ENCODE measurements around the gene SDHAF2. TPM values are rescaled to one million over a fixed set of nuclear protein-coding genes. Genes with fewer than 3 reads are reported as not detected.
"Not testable (repeated sequence)": the region's sequence is repeated elsewhere in the genome, so short reads cannot be mapped to it uniquely, and the experiment has no call there.

SDHAF2 gene
- total RNA-seq, 1 donor from 2014 or later: 24.9 TPM

DNA sequence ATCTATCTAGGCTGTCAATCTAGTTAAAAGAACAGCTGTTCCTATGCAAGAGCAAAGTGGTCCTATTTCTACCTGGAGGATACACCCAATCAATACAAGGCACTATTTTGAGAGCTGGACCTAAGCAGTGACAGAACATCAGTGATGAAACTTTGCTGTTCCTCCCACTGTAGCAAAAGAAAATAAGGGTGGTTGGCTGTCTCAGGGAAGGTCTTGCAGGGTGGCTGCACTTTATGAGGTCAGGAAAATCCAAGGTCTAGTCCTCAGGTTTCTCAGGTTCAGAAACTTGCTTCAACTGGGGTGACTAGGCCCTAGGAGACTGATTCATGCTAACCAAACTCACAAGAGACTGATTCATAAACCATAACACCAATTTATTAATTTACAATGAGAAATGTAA lies 11.8 kb upstream of the SDHAF2 start:
- DNase-seq (ENCODE audit: low spot score) (no peak), ATAC-seq (no peak)
- intact Hi-C loops (cut with DNase I): no loop called here

DNA sequence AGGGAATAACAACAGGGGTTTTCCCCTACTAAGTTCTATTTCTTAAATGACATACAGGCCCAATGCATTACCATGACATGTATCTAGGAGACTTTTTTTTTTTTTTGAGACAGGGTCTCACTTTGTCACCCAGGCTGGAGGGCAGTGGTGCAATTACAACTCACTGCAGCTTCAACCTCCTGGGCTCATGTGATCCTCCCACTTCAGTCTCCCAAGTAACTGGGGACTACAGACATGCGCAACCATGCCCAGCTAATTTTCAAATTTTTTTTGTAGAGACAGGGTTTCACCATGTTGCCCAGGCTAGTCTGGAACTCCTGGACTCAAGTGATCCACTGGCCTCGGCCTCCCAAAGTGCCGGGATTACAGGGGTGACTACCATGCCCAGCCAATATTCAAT lies 7.7 kb upstream of the SDHAF2 start:
- ATAC-seq: no peak
- intact Hi-C loops (cut with DNase I): no loop called here
- no peak for DNase-seq (ENCODE audit: low spot score)

DNA sequence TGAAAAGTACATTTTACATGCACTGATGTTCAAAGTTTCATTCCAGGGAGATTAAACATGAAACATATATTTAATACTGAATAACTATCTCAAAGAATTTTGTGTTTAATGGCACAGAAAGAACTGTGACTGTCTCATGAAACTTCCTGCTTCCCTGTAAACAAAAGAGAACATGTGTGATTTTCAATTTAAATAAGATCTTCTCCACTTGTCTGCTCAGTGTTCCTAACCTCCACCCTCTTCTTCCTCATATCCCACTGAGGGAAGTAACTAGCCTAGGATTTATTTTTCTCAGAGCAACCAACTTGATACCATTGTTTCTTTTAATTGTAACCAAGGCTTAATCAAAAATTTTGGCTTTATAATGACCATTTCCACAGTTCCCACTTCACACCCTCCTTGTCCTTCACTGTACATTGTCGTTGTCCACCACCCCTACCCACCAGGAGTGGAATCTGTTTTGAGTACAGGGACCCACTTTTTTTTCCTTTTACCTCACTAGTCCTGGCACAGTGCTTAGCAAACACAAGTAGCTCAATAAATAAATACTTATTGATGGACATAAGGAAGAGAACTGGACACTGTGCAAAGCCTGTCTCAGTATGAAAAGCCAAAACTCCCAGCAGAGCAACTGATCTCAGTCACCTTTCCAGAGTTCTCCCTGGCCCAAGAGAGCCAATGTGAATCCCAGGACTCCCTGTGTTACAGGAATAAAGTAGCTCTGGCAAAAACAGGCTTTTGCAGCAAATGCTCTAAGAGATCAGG lies 4.4 kb upstream of the SDHAF2 start:
- ATAC-seq: no peak
- intact Hi-C loops (cut with DNase I): no loop called here
- DNase-seq (ENCODE audit: low spot score): no peak

DNA sequence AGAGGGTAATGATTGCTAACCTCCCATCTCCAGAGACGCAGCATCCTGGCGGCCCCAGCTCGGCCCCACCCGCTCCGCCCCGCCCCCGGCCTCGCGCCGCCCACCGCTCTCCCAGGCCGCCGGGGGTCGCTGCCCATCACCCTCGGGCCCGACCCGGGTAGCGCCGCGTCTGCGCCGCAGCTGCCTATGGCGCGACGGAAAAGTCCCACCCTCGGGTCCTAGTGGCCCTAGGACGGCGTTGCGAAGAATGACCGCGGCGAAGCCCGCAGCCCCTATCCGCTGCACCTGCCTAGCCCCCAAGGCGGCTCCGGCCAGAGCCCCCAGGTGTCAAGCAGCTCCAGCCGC lies 606 bp upstream of the SDHAF2 start:
- intact Hi-C loops (cut with DNase I): no loop called here
- ATAC-seq: peak; percentile 66
- peak; percentile 74 for DNase-seq (ENCODE audit: low spot score)

DNA sequence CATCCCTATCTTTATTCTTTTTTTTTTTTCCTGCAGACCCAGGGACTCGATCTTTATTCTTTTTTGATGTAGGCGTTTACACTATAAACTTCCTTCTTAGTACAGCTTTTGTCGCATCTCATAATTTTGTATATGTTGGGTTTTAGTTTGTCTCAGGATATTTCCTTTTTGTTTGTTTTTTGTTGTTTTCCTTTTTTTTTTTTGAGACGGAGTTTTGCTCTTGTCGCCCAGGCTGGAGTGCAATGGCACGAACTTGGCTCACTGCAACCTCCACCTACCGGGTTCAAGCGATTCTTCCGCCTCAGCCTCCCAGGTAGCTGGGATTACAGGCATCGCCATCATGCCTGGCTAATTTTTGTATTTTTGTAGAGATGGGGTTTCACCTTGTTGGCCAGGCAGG lies 915 bp downstream of the SDHAF2 start:
- intact Hi-C loops (cut with DNase I); ATAC-seq; DNase-seq (ENCODE audit: low spot score): not testable (repeated sequence)

DNA sequence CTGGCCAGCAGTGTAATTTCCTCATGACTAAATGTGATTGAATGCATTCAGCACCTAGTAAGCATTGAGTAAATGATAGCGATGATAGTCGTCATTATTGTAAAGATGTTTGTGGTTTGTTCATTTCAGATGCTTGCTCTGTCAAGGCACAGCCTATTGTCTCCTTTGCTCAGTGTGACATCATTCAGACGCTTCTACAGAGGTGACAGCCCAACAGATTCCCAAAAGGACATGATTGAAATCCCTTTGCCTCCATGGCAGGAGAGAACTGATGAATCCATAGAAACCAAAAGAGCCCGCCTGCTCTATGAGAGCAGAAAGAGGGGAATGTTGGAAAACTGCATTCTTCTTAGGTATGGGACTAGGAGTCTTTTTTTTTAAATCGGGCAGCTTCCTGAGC lies 7.6 kb downstream of the SDHAF2 start:
- DNase-seq (ENCODE audit: low spot score) (no peak), ATAC-seq (no peak)
- intact Hi-C loops (cut with DNase I): no loop called here

DNA sequence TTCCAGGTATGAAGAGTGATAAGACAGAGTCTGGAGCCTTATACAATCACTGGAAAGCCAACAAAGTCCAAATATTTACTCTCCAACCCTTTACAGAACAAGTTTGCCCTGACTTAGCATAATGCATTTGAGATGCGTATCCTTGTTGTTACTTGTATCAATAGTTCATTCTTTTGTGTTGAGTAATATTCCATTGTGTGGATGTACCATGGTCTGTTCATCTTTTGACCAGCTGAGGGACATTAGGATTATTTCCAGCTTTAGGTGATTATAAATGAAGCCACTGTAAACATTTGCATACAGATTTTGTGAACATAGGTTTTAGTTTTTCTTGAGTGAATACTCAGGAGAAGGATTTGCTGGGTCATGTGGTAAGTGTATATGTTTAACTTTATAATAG lies 9.7 kb downstream of the SDHAF2 start:
- ATAC-seq (no peak), DNase-seq (ENCODE audit: low spot score) (no peak)
- intact Hi-C loops (cut with DNase I): loop anchor here (10.0 kb wide), 1 partner anchor 195 kb away; no protein-coding TSS in a partner anchor

DNA sequence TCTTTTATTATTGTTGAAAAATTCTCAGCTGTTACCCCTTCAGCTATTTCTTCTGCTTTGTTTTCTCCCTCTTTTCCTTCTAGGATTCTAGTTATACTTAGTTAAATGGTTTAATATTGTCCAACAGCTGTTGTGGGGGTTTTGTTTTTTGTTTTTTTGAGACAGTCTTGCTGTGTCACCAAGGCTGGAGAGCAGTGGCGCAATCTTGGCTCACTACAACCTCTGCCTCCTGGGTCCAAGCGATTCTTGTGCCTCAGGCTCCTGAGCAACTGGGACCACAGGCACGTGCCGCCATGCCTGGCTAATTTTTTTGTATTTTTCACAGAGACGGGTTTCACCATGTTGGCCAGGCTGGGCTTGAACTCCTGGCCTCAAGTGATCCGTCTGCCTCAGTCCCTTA lies 12.7 kb downstream of the SDHAF2 start:
- no peak for ATAC-seq
- intact Hi-C loops (cut with DNase I): loop anchor here (10.0 kb wide), 1 partner anchor 192 kb away; no protein-coding TSS in a partner anchor
- DNase-seq (ENCODE audit: low spot score): no peak

DNA sequence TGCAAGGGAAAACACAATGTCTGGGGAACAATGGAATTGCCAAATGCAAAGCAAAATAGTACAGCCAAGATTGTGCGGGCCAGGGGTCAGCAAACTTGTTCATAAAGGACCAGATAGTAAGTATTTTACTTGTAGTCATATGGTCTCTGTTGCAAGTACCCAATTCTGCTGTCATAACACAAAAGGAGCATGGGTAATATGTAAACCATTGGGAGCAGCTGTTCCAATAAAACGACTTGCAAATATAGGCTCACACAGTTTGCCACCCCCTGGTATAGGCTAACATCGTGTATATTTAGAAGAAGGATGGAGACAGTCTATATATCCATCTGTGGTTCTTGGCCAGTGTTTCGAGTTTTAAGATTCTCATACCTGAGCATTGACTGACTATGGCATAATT lies 15.6 kb downstream of the SDHAF2 start:
- no peak for ATAC-seq
- DNase-seq (ENCODE audit: low spot score): no peak
- intact Hi-C loops (cut with DNase I): loop anchor here (10.0 kb wide), 1 partner anchor 189 kb away; no protein-coding TSS in a partner anchor

DNA sequence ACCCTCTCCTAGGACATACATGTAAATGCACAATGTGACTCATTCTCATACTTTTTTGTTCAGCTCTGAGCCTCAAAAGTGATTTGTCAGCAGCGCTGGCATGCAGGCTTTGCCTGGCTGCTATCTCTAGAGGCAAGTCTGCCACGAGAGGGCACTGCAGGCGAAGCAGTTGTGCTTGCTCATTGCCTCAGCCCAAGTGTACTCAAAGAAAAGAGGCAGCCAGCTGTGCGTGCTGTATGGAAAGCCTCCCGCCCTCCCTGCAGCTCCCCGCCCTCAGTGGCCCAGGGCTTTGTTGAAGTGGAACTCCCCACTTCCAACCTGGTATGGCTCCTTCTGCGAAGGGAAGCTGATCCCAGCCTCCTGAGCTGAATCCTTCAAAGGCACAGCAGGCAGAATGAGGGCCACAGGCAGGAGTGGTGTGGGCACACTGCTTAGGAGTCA lies 16.3 kb downstream of the SDHAF2 start:
- DNase-seq (ENCODE audit: low spot score) (peak; percentile 95), ATAC-seq (peak; percentile 96)
- intact Hi-C loops (cut with DNase I): loop anchor here (10.0 kb wide), 1 partner anchor 189 kb away; no protein-coding TSS in a partner anchor

DNA sequence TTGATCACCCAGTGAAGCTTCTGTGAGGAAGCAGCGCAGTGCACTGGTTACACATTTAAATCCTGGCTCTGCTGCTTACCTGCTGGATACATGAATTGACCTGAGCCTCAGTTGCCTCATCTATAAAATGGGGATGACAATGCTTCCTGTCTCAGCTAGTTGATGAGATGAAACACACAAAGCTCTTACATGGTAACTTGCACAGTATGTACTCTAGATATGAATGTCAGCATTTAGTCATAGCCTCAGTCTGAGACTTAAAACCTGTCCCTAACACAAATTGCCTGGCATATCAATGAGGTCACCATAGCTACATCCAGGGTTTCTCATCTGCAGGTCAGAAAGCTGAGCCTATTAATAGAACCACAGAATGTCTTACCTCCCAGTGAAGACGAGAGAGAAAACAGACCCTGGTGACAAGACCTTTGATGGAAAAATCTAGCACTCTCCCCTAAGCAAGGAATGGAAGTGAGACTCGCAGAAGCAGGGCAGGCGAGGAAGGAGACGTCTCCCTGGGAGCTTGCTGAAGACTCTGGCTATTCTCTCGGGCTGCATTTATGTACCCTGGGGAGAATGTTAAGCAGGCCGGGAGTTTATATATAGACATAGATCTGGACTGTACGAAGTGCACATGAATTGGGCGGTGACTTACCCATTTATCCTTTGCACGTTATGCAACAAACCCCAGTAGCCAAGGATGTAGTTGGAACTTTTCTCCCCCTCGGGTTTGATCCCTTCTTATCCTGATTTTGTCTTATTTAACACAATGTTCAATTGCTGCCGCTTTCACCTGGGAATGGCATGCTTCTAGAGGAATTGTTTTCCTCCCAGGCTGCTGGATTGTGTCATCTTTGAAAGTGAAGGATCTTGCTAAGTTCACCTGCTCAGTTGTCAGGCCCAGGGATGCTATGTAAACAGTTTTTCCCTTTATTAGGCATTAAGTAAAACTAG lies 18.0 kb downstream of the SDHAF2 start:
- DNase-seq (ENCODE audit: low spot score) (no peak), ATAC-seq (no peak)
- intact Hi-C loops (cut with DNase I): loop anchor here (10.0 kb wide), 1 partner anchor 187 kb away; no protein-coding TSS in a partner anchor

DNA sequence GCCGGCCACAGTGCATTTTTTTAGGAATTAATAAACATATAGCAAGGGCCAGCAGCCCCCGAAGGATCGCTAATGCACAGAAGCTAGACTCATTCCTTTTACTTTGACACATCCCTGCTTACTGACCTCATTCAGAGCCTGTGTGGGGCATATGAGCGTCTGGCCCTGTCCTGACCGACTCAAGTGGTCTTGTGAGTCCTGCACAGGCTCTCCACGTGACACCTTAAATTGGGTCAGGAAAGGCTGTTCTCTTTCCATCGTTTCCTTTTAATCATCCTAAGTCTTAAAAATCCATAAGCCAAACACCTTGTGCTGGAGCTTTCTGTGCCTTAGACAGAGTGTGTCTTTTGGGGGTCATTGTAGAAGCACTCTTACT lies 18.6 kb downstream of the SDHAF2 start:
- no peak for ATAC-seq
- DNase-seq (ENCODE audit: low spot score): no peak
- intact Hi-C loops (cut with DNase I): loop anchor here (10.0 kb wide), 1 partner anchor 186 kb away; no protein-coding TSS in a partner anchor

DNA sequence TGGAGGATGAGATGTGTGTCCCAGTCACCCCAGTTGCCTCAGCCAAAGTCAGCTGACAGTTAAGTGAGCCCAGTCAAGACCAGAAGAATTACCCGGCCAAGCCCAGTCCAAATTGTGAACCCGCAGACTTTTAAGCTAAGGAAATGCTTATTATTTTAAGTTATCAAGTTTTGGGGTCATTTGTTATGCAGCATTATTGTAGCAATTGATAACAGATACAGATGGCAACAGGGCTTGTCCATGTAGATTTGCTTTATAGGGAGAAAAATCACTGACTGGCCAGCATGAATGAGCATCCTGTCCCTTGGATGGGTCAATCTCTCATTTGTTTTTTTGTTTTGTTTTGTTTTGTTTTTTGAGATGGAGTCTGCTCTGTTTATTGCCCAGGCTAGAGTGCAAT lies 22.9 kb downstream of the SDHAF2 start:
- DNase-seq (ENCODE audit: low spot score): no peak
- ATAC-seq: no peak
- intact Hi-C loops (cut with DNase I): no loop called here

DNA sequence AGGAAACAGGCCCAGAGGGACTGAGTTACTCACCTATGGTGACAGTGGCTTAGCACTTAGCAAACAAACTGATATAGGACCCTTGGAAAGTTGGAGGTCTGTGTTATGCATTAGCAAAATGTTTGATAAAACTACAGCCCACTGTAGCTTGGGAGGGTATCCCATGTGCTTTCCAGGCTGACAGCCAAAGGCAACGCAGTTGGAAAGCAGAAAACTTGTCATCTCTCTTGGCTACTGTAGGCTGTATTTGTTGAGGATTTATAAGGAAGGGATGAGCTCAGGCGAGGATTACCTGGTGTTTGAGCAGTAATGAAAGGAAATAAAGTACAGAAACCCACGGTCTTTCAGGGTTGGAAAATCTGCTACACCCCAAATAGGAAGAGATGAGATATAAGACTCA lies 23.8 kb downstream of the SDHAF2 start:
- intact Hi-C loops (cut with DNase I): no loop called here
- DNase-seq (ENCODE audit: low spot score): no peak
- ATAC-seq: peak; percentile 44

DNA sequence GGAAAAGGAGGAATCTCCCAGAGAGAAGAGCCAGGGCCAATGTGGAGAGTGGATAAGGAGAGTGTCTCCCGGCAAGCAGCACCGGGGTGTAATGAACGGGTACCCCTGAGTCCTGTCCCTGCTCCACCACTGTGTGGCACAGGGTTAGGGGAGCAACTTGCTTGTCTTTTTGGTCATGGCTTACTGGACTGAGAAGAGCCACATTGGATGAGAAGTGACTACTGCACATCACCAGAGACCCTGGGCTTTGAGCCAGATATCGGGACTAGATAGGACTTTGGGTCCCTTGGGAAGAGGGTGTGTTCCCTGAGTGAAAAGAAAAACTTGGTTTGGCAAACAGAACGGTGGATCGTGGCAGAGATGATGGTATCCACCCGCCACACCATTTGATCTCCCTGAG lies 24.6 kb downstream of the SDHAF2 start:
- intact Hi-C loops (cut with DNase I): no loop called here
- DNase-seq (ENCODE audit: low spot score) (no peak), ATAC-seq (no peak)

DNA sequence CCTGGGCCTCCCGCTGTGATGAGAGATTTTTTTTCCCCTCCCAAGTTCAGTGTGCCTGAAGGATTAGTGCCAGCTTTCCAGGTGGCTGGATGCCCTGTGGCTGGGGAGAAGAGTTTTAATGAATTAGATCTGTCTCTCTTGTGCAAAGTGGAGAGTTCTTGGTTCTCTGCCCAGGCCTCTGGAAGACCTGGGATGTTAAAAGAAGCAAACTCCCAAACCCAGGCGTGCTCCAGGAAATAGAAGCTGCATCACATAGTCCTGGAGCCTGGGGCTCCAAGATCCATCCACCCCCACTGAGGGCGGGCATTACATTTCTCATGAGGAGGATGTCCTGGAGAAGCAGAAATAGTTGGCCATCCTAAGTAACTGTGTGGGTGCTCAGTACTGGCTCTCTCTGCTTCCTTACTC lies 30.6 kb downstream of the SDHAF2 start:
- DNase-seq (ENCODE audit: low spot score): no peak
- peak; percentile 87 for ATAC-seq
- intact Hi-C loops (cut with DNase I): no loop called here

DNA sequence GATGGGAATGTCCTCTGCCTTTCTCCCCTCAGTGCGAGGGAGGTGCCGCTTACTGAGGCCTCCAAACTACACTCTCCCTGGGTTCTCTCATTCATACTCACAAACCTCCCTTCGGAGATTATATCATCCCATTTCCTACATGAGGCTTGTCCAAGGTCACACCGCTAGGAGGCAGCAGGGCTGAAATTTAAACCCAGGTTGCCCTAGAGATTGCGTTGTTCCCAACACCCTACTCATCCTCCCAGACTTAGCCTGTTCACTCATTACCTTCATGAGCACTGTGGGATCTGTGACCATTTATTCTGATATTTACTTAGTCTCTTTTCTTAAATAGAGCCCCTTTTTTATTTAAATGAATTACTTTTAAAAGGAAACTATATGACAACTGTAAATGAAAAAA lies 31.1 kb downstream of the SDHAF2 start:
- DNase-seq (ENCODE audit: low spot score) (no peak), ATAC-seq (peak; percentile 45)
- intact Hi-C loops (cut with DNase I): no loop called here

DNA sequence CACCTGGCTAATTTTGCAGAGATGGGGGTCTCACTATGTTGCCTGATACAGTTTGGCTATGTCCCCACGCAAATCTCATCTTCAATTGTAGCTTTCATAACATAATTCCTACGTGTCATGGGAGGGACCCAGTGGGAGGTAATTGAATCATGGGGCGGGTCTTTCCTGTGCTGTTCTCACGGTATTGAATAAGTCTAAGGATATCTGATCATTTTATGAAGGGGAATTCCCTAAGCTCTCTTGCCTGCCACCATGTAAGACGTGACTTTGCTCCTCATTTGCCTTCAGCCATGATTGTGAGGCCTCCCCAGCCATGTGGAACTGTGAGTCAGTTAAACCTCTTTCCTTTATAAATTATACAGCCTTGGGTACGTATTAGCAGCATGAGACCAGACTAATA lies 37.7 kb downstream of the SDHAF2 start:
- intact Hi-C loops (cut with DNase I); ATAC-seq; DNase-seq (ENCODE audit: low spot score): not testable (repeated sequence)

DNA sequence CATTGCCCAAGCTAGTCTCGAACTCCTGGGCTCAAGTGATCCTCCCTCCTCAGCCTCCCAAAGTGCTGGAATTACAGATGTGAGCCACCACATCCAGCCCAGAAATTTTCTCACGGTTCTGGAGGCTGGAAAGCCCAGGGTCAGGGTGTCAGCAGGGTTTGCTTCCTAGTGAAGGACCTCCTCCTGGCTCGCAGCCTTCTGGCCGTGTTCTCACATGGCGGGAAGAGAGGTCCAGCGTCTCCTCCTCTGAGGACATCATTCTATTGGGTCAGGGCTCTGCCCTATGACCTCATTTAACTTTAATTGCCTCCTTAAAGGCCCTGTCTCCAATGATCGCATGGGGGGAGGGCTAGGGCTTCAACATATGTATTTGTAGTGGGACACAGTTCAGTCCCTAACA lies 38.1 kb downstream of the SDHAF2 start:
- no peak for DNase-seq (ENCODE audit: low spot score)
- intact Hi-C loops (cut with DNase I): no loop called here
- ATAC-seq: no peak

DNA sequence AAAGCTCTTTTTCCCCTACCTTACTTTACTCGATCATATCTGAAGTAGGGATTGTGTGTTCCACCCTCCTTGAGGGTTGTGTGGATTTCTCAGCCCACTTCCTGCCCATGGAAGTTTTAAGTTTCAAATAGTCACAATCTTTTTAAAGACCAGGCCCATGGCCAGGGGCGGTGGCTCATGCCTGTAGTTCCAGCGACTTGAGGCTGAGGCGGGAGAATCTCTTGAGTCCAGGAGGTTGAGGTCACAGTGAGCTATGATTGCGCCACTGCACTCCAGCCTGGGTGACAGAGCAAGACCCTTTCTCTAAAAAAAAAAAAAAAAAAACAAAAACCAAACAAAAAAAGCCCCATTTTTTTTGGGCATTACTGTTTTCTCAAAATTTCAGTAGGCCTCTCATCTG lies 42.4 kb downstream of the SDHAF2 start:
- ATAC-seq (peak; percentile 67), DNase-seq (ENCODE audit: low spot score) (peak; percentile 71)
- intact Hi-C loops (cut with DNase I): loop anchor here (10.0 kb wide), 1 partner anchor 163 kb away; no protein-coding TSS in a partner anchor

Measured in sciatic nerve (tissue), 2 donors.